Muscle of arm (tissue), 12 donors: ENCODE measurements around the gene SLC25A18. TPM values are rescaled to one million over a fixed set of nuclear protein-coding genes. Genes with fewer than 3 reads are reported as not detected.
"Not testable (repeated sequence)": the region's sequence is repeated elsewhere in the genome, so short reads cannot be mapped to it uniquely, and the experiment has no call there.

Experiments
- DNase-seq: peaks from one replicate; pipeline ENCODE4 v3.0.0-alpha.2; 2013
- polyA plus RNA-seq, 12 donors: library from polyadenylated mRNA; unstranded; fragments of 120-200 nt; gene quantifications; one replicate each; pipeline ENCODE4 v1.2.1, GENCODE V29; 2013; ENCODE audit not compliant: insufficient read length in 12 of 12

The SLC25A18 gene
- polyA plus RNA-seq, 12 donors, result 0.39 to 1.1 (median 0.54) TPM; not detected in 2

DNA sequence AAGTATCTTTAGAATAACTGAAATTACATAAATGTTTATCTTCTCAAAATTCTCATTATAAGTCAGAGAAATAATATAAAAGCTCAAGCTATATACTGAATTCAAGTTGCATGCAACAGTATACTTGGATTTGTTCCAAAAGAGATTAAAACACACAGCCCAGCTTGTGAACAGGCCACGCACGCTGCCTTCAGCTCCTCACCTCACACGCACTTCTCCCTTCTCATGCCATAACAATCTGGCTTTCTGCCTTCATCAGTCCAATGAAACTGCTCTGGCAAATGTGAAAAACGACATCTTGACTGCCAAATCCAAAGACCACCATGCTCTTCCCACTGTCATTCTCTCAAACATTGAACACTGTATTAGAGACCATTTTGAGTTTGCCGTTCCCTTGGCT is 43.2 kb downstream of the SLC25A18 start:
- peak; percentile 27 for DNase-seq

DNA sequence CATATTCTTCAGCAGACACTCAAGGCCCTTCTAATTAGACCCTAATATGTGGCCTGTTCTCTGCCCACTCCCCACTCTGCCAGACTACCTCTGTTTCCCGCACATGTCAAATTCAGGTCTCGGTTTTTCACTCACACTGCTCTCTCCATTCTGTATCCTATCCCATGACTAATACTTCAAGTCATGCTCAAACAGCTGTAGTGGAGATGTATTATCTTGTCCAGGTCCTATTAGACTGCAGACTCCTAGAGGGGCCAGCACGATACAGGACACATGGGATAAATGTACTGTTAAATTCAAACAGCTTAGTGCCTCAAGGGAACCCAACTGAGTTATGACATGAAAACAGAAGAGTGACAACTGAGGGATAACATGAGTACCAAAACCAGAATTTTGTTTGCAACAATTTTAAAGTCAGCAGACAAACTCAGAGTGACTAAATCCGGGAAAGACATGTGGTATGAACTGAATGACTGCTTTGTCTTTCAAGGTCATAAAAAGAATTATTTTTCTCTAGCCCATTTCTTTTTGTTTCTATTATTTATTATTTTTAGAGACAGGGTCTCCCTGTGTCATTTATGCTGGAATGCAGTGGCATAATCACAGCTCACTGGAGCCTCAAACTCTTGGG is 44.7 kb downstream of the SLC25A18 start:
- no peak for DNase-seq

DNA sequence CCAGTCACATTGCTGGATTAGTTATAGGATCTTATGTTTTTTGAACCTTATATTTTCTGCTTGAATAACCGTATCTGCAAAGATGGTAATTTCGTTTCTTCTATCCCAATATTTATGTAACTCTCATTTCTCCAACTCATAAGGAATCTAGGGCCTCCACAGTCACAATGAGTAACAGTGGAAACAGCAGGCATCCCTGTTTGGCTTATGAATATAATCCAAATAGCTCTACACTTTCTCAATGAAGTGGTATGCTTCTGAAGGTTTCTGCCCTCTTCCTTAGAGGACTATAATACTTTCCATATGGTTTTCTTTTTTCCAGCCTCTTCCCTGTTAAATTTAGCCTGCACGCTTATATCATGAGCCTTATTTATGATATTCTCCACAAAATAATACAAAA is 48.8 kb downstream of the SLC25A18 start:
- DNase-seq, result no peak

DNA sequence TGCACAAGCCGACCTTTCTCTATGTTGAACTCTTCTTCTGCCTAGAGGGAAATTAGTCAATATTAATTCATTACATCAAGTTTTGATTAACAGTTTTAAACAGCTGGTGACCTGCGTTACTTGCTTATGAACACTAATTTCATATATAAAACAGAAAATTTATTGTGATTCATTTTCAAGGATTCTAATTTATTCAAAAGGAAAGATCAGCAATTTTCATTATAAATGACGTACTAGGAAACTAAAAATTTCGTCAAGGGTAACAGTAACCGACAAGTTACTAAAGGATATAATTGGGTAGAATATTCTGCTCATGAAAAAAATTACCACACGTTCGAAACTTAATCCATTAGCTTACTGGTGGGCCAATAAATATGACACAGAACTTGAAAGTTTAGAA is 50.0 kb downstream of the SLC25A18 start:
- DNase-seq, result no peak

DNA sequence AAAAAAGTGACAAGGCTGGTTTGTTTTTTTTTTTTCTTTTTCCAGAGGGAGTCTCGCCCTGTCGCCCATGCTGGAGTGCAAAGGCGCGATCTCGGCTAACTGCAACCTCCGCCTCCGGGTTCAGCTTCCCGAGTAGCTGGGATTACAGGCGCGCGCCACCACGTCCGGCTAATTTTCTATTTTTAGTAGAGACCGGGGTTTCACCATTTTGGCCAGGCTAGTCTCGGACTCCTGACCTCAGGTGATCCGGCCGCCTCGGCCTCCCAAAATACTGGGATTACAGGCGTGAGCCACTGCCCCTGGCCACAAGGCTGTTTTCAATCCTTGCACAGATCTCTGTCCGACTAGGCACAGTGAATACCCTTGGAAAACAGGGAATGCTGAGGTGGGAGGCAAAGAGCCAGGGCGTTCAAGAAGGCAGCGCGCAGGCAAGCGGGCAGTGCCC is 64.7 kb downstream of the SLC25A18 start:
- DNase-seq, result no peak

DNA sequence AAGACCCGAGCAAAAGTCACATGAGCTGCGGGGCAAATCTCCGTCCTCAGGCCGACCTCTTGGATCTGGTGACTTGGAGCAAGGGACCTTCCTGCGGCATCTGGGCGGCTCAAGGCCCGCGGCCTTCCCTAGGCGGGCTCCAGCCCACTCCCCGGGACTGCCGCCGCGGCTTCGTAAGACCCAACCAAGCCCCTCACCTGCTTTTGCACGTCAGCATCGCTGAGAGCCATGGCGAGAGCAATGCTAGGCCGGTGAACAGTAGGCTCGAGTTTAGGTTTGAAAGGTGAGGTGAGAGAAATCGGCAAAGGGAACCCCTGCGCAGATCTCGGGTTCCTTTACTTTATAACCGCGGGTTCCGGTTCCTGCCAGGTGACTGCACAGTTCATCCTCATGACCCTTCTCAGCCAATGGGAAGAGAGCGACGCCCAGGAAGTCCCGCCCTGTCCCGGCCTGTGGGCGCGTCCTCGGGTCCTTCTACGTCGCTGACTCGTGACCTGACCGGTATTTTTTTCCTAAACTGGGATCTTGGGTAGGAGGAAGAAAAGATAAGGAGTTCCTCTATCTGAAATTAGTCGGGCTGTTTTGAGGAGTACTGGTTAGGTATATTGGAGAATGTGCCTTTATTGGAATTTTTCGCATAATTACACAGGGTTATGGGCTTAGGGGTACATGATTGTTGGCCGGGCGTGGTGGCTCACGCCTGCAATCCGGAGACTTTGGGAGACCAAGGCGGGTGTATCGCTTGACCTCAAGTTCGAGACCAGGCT is 65.3 kb downstream of the SLC25A18 start, which contains the start of gene ATP6V1E1:
Gene ATP6V1E1 (minus strand): TSS at position 344 of the 767 bp plus-strand sequence. CDS start 114 bp downstream, at position 230.
- DNase-seq, result peak; percentile 98

DNA sequence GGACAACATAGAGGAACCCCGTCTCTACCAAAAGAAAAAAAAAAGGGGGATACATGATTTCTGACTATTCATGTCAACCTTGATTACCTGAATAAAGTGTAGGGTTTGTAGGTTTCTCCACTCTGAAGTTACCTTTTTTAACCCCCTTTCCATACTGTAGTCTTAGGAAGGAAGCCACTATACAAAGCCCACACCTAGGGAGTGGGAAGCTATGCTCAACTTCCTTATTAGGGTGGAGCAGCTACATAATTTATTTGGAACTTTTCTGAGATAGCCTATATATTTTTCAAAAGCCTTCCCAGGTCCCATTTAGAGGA is 65.8 kb downstream of the SLC25A18 start:
- no peak for DNase-seq

DNA sequence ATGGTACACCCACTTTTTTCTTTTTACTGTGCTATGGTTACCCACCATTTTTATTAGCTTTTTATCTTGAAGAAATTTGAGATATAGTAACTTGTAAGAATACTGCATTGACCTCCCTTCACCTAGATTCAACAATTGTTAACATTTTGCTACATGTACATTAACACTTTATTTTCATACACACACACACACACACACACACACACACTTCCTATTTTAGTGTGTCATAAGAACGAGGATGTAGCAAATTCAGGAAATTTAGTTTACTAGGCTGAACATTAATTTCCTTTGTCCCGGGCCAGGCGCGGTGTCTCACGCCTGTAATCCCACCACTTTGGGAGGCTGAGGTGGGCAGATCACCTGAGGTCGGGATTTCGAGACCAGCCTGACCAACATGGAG is 66.3 kb downstream of the SLC25A18 start:
- DNase-seq, result no peak

DNA sequence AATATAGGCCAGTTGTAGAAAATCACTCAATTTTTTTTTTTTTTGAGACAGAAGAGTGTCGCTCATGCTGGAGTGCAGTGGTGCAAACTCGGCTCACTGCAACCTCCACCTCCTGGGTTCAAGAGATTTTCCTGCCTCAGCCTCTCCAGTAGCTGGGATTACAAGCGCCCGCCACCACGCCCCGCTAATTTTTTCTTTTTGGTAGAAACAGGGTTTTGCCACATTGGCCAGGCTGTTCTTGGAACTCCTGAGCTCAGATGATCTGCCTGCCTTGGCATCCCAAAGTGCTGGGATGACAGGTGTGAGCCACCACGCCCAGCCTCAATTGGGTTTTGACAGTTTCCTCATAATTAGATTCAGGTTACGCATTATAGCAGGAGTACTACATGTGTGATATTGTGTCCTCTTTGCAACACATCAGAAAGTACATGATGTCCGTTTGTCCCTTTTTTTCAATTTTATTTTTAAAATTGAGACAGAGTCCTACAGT is 67.8 kb downstream of the SLC25A18 start:
- DNase-seq, result no peak

DNA sequence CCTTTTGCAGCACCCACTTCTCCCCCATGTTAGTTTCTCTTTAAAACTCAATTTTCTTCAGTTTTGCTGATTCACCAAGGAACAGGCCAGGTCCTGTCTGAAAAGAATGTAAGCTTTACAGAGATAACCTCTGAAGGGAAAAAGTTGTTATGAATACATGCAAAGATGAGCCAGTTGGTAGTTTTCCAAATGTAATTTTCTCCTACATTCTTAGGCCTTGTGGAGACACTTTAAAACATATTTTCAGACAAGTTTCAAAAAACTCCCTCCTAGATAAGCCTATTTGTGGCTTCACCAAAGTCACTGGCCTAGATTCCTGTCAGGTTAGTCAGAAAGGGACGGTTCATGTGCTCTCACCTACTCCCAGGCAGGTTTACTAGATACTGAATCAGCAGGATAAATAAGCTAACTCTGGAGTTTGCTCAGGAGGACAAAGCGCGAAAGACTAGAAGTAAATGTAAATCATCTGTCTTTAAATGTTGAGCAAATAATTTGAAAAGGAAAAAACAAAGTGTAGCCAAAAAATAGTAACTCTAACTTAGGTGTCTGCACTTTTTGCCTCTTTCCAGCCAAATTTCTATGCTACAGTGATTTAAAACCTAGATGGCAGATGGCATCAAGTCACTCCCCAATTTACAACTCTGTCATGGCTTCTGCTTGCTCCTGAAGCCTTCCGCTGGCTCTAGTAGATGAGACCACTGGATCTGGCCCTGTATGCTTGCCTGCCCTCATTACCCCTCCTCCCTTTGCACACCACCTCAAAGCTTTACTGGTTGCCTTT is 70.1 kb downstream of the SLC25A18 start:
- DNase-seq, result no peak

DNA sequence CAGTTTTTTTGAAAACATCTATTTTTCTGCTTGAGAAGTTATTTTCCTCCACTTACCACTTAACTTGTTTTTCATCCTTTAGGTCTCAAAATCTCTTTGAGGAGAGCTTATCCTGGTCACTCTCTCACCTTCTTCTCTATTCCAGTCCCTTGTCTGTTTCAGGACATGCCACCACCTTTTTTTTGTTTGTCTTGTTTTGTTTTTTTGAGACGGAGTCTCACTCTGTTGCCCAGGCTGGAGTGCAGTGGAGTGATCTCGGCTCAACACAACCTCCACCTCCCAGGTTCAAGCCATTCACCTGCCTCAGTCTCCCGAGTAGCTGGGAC is 70.7 kb downstream of the SLC25A18 start:
- DNase-seq, result no peak

DNA sequence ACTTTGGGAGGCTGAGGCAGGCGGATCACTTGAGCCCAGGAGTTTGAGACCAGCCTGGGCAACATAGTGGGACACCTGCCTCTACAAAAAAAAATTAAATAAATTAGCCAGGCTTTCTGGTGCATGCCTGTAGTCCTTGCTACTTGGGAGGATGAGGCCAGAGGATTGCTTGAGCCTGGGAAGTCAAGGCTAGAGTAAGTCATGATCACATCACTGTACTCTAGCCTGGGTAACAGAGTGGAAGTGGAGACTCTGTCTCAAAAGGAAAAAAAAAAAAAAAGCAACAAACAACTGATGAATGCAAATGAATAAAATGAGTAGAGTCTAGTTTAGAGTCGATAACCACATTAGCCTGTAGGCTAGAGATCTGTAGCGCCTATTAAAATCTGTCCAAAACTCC is 71.4 kb downstream of the SLC25A18 start:
- DNase-seq, result no peak

DNA sequence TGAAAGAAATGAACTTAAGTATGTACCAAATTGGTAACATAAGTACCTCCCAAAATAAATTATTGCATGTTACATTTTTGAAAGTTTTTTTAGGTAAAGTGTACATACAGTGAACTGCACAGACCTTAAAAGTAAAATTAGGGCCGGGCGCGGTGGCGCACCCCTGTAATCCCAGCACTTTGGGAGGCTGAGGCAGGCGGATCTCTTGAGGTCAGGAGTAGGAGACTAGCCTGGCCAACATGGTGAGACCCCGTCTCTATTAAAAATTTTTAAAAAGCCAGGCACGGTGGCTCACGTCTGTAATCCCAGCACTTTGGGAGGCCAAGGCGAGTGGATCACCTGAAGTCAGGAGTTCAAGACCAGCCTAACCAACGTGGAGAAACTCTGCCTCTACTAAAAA is 73.6 kb downstream of the SLC25A18 start:
- DNase-seq, result not testable (repeated sequence)

DNA sequence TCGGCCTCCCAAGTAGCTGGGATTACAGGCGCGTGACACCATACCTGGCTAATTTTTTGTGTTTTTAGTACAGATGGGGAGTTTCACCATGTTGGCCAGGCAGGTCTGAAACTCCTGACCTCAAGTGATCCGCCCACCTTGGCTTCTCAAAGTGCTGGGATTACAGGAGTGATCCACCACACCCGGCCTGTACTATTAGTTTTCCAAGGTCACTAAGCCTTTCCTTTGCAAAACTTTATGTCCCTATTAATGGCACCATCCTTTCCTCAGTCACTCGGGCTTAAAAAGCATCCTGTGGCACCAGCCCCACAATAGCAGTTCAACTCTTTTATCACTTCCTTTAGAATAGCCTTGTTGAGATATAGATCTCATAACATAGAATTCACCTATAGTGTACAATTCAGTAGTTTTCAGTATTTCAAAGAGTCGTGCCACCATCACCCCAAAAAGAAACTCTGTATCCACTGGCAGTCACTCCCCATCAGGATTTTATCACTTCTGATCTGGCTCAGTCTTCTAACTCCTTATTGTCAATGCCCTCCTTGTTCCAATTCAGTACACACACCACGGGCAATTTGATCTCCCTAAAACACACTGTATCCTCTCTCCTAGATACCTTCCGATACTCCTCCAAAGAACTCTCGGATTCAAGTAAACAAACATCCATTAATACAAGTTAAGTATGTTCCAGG is 74.3 kb downstream of the SLC25A18 start:
- DNase-seq, result no peak

DNA sequence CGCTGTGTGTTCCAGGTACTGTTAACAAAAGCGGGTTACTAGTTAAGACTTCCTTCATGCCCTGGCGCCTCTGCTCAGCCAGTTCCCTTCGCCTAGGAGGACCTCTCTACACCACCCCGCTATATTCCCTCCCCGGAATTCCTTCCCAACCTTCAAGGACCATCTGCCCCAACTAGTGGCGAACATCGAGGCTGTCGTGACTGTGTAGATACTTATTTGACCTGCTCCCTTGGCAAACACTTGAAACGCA is 74.8 kb downstream of the SLC25A18 start:
- no peak for DNase-seq

DNA sequence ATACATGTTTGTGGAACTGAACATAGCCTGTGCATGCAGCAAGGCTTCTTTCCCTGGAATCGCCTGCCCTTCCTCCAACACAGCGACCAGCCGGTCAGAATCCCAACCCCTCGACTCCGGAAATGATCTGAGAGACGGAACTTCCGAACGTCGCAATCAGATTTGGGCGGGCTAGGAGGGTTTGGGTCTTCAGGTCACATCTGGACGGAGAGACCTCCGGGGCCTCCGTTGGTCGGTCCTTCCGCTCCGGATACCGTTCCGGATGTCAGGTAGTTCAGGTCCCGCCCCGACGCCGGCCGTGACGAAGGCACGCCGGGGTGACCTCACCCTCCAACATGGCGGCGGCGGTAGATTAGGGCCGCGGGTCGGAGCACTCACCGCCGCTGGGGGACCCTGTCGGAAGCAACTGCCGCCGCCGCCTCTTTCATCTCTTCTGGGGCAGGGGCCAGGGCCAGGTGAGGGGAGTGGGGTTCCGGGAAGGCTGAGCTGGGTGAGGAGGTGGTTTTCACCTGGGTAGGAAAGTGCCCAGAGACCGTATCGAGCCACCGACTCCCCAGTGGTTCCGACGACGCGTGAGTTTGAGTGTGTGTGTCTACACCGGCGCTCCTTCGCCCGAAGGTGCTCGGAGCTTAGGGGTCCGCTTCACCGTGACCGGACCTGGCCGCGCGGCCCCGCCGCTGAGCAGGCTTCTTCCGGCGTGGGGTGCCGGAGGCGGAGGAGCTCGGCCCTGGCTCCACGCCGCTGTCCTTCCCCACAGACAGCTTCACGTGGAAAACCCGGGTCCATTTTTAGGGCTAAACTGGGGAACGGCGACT is 75.3 kb downstream of the SLC25A18 start, which contains the start of gene BCL2L13:
Gene BCL2L13 (plus strand): TSS at position 326 of the 815 bp plus-strand sequence. CDS start 16,955 bp downstream, outside the sequence.
- peak; percentile 93 for DNase-seq

DNA sequence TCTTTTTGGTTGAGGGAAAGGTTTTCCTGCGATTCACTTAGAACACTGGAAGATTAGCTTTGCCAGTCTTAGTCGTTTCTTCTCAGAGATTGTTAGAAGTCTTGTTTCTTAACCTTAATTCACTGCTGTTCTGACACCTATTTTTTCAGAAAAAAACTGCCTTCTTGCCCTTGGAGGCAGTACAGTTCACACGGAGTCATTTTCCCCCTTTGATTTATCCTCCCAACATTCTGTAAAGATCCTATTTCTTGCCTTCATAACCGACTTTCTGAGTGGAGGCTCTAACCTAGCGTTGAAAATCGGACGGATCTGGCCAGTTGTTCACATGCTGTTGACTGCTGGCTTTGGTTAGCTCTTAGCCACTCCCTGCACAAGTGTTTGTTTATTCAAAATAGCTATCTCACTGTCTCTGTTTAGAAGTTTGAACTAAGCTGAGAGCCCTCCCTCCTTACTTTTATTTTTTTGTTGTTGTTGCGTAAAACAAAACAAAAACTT is 76.0 kb downstream of the SLC25A18 start:
- peak; percentile 66 for DNase-seq
